ENCODE measurements around the gene DOK6.
A peak's percentile ranks its signal among the peaks of the same experiment; 100 is the strongest.

Gene DOK6

DNA sequence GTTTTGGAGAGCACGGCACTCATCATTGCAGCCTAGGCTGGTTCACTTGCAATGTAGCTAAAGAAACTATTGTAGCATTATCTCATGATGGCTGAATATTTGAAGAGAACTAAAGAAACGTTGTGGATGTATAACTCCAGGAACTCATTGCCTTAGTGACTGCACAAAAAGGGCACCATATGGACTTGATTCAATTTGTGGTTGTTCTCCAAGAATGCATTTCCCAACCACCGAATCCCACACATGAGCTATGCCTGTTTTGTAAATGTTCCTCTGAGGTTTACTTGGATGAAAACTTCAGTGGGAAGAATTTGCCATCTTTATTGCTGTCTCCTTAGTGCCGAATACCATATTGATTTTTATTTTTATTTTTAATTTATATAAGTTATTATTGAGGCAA, 43.5 kb downstream of the DOK6 start:
- DNase-seq, result no peak

- no peak for DNase-seq
Observed at GRCh38 chr18:69447886-69448285, 47.2 kb downstream of the DOK6 start.

- no peak for DNase-seq
Observed at GRCh38 chr18:69455125-69455524, 54.4 kb downstream of the DOK6 start.

DNA sequence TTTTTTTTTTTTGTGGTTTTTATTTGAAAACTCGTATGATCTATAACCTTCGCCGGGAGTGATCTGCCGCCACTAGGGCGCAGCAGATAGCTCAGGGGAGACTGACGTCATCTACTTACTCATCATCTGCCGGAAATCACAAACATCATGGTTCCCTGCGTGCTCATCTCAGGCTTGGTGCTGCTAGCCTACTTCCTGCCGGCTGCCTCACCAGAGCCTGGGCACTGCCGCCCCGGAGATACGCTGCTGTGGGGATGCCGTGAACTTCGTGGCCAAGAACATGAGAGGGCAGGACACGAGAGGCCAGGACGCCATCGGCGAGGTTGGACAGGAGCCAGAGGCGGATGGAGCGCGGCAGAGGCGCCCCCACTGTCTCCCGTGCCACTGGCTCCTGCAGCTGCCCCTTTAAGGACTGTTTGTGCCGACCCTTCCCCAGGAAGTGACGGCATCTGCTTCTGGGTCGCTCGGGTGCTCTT, 68.8 kb downstream of the DOK6 start:
- peak; percentile 54 for DNase-seq

DNA sequence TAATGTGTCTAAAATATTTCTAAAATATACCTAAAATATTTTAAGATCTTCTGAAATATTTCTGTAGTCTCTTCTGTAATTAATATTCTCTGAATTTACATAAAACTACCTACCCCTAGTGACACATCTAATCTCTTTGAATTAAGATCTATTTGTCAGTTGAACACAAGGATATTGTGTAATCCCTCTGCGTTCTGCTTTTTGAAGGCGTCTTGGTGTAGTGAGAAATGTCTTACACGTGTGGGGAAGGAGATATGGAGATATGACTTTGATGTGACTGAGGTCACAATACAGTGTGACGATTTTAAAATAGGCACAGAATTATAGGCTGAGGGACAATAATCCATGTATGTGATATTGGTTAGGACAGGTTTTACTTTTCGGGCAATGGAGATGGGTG, 79.8 kb downstream of the DOK6 start:
- DNase-seq, result no peak

DNA sequence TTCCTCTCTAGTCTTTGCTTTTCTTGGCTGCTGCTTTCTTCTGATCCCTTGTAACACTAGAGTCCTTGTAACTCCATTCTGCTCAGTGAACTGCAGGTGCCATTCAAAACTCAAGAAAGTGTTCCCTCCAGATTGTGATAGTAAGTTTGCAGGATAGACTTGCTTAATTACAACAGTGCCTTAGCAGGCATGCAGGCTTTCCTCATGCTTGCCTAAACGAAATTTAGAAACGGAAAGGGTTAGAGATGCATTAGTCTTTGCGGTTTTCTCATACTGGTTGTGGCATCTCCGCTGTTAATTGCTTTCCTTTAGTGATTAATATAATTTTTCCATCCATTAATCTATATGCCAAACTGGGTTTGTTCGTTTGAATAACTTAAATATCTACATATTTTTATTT, 82.9 kb downstream of the DOK6 start:
- DNase-seq, result no peak

GRCh38 chr18:69484699-69485396, 84.2 kb downstream of the DOK6 start:
- DNase-seq, result no peak

DNA sequence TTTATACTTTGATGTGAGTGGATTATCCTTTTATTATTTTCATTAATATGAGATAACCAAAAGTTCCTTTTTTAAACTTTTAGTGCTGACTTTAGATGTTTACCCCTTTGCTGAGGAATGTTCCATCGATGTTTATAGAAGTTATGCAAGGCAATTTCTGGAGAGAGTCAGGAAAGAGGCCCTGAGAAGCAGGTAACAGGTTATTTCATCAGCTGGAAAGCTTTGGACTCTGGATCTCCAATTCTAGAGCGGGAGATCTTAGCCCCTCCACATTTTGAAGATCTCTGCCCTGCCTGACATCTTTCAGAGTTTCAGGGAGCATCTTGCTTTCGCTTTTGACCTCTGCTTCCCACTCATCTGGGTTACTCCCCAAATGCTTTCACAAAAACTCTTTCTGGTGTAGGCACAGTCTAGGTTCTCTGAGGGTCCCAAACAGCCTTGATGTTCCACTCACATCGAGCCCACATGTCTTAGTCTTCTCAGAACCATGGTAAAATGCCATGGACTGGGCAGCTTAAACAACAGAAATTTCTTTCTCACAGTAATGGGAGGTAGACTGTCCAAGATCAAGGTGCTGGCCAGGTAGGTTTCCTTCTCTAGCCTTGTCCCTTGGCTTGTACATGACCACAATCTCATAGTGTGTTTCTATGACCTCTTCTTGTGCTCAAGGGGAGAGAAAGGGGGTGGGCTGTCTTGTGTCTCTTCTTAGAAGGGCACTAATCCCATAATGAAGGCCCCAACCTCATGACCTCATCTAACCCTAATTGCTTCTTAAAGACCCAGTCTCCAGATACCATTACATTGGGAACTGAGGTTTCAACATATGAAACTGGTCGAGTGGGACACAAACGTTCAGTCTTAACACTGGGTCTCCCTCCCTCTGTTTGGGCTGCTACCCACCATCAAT, 87.1 kb downstream of the DOK6 start:
- no peak for DNase-seq

GRCh38 chr18:69490072-69490471, 89.4 kb downstream of the DOK6 start:
- no peak for DNase-seq

- DNase-seq, result no peak
Observed at GRCh38 chr18:69490813-69491212, 90.1 kb downstream of the DOK6 start.

- DNase-seq, result no peak
Observed at GRCh38 chr18:69491576-69491975, 90.9 kb downstream of the DOK6 start.

DNA sequence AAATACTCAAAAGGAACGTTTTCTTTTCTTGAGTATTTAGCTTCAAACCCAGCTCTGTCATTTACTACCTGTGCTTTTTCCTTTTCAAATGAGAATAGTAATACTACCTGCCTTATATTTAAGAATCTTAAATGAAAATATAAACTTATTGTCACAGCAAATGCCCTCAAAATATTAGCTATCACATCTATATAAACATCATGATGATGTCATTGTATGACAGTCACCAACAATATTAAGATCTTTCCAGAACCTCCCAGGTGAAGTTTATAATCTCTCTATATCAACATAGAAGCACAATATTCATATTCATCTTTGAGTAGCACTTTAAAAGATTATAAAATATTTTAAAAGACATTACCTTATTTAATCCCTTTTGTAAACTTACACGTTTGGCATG, 92.2 kb downstream of the DOK6 start:
- no peak for DNase-seq

- DNase-seq, result no peak
Observed at GRCh38 chr18:69494841-69495240, 94.2 kb downstream of the DOK6 start.

DNA sequence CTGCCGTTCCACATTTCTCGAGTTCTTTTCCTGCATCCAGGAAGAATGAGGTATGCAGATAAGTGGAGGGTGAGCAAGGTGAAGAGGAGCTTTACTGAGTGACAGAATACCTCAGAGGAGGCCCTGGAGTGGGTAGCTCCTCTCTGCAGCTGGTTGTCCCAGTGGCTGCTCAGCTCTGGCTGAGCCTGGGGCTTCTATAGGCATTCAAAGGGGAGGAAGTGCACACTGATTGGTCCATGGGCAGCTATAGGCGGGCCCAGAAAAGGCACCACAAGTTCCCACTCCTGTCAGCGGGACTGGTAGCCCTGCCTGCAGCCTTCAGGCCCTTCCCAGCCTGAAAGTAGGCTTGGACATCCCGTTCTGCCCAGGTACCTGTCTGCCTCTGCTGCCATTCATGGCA, 94.7 kb downstream of the DOK6 start:
- no peak for DNase-seq

DNA sequence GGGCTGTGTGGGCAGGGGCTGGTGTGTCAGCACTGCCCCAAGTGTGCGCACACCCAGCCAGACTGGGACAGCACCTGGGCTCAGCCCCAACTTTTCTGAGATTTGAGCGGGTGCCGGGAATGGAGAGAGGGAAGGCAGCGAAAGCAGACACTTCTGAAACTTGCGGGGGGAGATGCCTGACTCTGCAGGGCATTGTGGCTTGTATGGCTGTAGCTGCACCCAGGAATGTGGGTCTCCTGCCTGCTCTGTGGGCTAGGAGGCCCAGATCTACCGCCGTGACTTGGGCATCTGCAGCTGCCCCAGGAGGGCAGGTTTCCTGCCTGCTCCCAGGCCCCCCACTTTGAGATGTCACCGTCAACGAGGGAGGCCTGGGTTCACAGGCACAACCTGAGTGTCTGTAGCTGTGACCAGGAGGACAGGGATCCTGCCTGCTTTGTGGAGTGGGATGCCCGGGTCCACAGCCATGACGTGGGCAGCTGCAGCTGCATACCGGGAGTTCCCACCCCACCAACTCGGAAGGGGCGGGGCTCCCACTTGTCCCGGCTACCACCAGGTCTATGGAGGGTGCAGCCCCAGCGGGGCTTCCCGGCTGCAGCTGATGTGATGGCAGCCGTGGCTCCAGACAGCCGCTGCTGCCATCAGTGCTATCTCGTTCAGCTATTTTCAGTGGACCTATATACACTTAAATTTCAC, 95.3 kb downstream of the DOK6 start:
- DNase-seq, result no peak

DNA sequence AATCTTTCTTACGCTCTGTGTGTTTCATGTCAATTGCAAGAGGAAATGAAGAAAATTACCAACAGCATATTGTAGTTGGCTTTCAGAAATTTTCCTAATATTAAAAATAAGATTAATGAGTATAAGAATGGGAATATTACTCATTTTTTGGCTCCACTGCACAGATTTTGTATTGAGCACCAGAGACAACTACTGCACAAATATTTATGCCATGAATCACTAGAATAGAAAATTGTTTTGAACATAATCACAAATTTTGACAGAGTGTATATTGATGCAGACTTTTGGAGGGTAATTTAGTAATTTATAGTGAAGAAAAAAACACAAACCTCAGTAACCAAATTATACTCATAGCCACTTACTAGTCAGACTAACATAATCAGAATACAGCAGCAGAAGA, 118.3 kb downstream of the DOK6 start:
- no peak for DNase-seq

DNA sequence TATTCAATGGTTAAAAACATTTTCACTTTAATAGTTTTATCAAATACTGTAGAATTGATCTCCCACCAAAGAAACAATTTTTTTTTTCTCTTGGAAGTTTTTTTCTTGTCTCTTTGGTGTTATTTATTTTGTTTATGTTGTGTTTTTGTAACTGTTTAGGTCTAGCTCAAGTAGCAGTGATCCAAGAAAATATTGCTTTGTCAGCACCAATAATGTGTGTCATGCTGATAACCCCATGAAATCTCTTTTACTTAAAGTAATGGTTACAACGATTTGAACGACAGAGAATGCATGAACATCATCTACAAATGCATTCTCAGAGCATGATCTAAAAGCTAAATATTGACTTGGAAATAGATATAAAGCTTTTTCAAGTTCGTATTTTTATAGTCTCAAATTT, 122.9 kb downstream of the DOK6 start:
- no peak for DNase-seq

GRCh38 chr18:69528435-69528834, 127.7 kb downstream of the DOK6 start:
- DNase-seq, result no peak

DNA sequence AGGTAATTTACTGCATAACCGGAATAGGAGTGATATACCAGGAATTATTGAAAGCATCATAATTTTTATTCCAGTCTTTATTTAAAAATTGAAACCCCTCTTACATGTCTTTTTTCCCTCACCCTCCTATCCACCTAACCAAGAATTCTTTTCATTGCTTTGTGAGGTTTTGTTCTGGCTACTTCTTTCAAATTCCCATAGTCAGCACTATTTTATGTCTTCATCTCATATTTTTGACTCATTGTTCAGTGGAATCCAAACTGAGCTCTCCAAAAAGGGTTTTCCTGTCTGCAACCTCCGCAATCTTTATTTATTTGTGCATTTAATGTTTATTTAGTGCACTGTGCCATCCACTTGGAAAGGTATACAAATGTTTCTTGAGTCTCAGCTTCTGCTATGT, 128.5 kb downstream of the DOK6 start:
- DNase-seq, result no peak

GRCh38 chr18:69531973-69532372, 131.3 kb downstream of the DOK6 start:
- no peak for DNase-seq

GRCh38 chr18:69537183-69537582, 136.5 kb downstream of the DOK6 start:
- no peak for DNase-seq

DNA sequence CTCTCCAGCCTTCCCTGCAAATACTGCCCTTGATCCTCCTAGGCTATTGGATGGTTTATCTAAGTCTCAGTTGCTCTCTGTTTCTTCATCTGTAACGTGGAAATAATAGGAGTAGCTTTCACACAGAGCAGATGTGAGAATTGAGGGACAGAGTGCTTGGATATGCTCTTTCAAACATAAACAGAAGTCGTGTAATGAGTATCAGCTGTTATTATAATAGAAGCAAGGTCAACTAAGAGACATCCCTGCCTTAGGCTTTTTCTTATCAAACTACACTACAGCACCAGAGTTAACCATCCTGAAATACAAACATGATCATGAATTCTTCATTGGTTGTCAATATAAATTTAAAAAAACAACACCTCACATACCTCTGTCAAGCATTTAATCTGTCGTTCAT, 138.2 kb downstream of the DOK6 start:
- DNase-seq, result no peak

DNA sequence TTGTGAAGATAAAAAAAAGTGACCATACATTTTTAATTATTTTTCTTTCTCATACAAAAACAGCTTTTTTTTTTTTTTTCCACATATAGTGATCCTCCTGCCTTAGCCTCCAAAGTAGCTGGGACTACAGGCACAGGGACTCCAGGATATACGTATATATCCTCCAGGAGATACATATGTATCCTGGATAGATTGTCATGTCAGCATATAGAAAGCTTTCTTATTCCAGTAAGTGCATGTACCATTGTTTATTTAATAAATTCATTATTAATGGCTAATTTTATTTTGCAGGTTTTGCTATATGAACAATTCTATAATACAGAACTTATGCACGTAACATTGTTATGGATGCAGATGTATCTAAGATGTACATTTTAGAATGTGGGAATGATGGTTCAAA, 138.7 kb downstream of the DOK6 start:
- no peak for DNase-seq

- DNase-seq, result no peak
Observed at GRCh38 chr18:69556228-69556627, 155.5 kb downstream of the DOK6 start.

All from activated naive CD4-positive, alpha-beta T cell treated with anti-CD3 and anti-CD28 coated beads, Interleukin-2, amount 50 U/mL, for 16 hours (primary cell).